ENCODE measurements around the gene CST5. TPM values are rescaled to one million over a fixed set of nuclear protein-coding genes. Genes with fewer than 3 reads are reported as not detected.
"Not testable (repeated sequence)": the region's sequence is repeated elsewhere in the genome, so short reads cannot be mapped to it uniquely, and the experiment has no call there.

Gene CST5
- total RNA-seq, 2 donors from 2014 or later = not detected

- Mint-ChIP-seq H3K36me3 (no peaks in the 10 kb centered on the region), H3K27ac (peak overlapping the region in 1 of 2 donors; percentile 80), H3K9me3 (no peaks in the 10 kb centered on the region)
- no peak for DNase-seq (ENCODE audit: low spot score in 2 of 2)
- ATAC-seq = peak; percentile 78 to 82
Observed at GRCh38 chr20:23873370-23874015, 6.1 kb downstream of the CST5 start.

- DNase-seq (ENCODE audit: low spot score in 2 of 2) (no peak), ATAC-seq (no peak)
- no peak overlapping the region for H3K27ac Mint-ChIP-seq
- H3K36me3 Mint-ChIP-seq = no peaks in the 10 kb centered on the region
- H3K9me3 Mint-ChIP-seq = no peaks in the 10 kb centered on the region
Observed at GRCh38 chr20:23872065-23872464, 7.5 kb downstream of the CST5 start.

GRCh38 chr20:23870461-23870860 is 9.1 kb downstream of the CST5 start:
- Mint-ChIP-seq H3K27ac (no peak overlapping the region), H3K36me3 (no peaks in the 10 kb centered on the region), H3K9me3 (no peaks in the 10 kb centered on the region)
- ATAC-seq (no peak), DNase-seq (ENCODE audit: low spot score in 2 of 2) (no peak)

- no peak for ATAC-seq
- H3K27ac Mint-ChIP-seq = no peak overlapping the region
- H3K36me3 Mint-ChIP-seq = no peaks in the 10 kb centered on the region
- H3K9me3 Mint-ChIP-seq = no peaks in the 10 kb centered on the region
- DNase-seq (ENCODE audit: low spot score in 2 of 2) = no peak
Observed at GRCh38 chr20:23869520-23869919, 10.0 kb downstream of the CST5 start.

GRCh38 chr20:23868321-23868720 is 11.2 kb downstream of the CST5 start:
- no peaks in the 10 kb centered on the region for H3K36me3 Mint-ChIP-seq
- ATAC-seq (no peak), DNase-seq (ENCODE audit: low spot score in 2 of 2) (no peak)
- no peak overlapping the region for H3K27ac Mint-ChIP-seq
- no peaks in the 10 kb centered on the region for H3K9me3 Mint-ChIP-seq

- no peak overlapping the region for H3K27ac Mint-ChIP-seq
- DNase-seq (ENCODE audit: low spot score in 2 of 2) (no peak), ATAC-seq (no peak)
- H3K36me3 Mint-ChIP-seq = no peaks in the 10 kb centered on the region
- H3K9me3 Mint-ChIP-seq = no peaks in the 10 kb centered on the region
Observed at GRCh38 chr20:23867152-23867776, 12.3 kb downstream of the CST5 start.

GRCh38 chr20:23860771-23861170 is 18.8 kb downstream of the CST5 start:
- not testable (repeated sequence) for H3K9me3 Mint-ChIP-seq; DNase-seq (ENCODE audit: low spot score in 2 of 2); H3K27ac Mint-ChIP-seq; ATAC-seq; H3K36me3 Mint-ChIP-seq

- no peaks in the 10 kb centered on the region for H3K36me3 Mint-ChIP-seq
- DNase-seq (ENCODE audit: low spot score in 2 of 2) (no peak), ATAC-seq (no peak)
- no peaks in the 10 kb centered on the region for H3K9me3 Mint-ChIP-seq
- H3K27ac Mint-ChIP-seq = no peak overlapping the region
Observed at GRCh38 chr20:23857962-23858595, 21.5 kb downstream of the CST5 start.

- no peaks in the 10 kb centered on the region for H3K36me3 Mint-ChIP-seq
- no peaks in the 10 kb centered on the region for H3K9me3 Mint-ChIP-seq
- DNase-seq (ENCODE audit: low spot score in 2 of 2) (no peak), ATAC-seq (no peak)
- H3K27ac Mint-ChIP-seq = no peak overlapping the region
Observed at GRCh38 chr20:23856736-23857135, 22.8 kb downstream of the CST5 start.

- ATAC-seq = no peak
- Mint-ChIP-seq H3K9me3 (no peaks in the 10 kb centered on the region), H3K27ac (no peak overlapping the region), H3K36me3 (no peaks in the 10 kb centered on the region)
- no peak for DNase-seq (ENCODE audit: low spot score in 2 of 2)
Observed at GRCh38 chr20:23856226-23856625, 23.3 kb downstream of the CST5 start.

GRCh38 chr20:23841693-23842092 is 37.9 kb downstream of the CST5 start:
- no peaks in the 10 kb centered on the region for H3K36me3 Mint-ChIP-seq
- DNase-seq (ENCODE audit: low spot score in 2 of 2) = no peak
- ATAC-seq = no peak
- peaks cover 2 to 4% of the 10 kb centered on the region in 2 donors for H3K9me3 Mint-ChIP-seq
- no peak overlapping the region for H3K27ac Mint-ChIP-seq

GRCh38 chr20:23835716-23836115 is 43.8 kb downstream of the CST5 start:
- no peak overlapping the region for H3K27ac Mint-ChIP-seq
- H3K36me3 Mint-ChIP-seq = no peaks in the 10 kb centered on the region
- DNase-seq (ENCODE audit: low spot score in 2 of 2) = no peak
- ATAC-seq = no peak
- peaks cover 0 to 4% of the 10 kb centered on the region in 2 donors for H3K9me3 Mint-ChIP-seq

GRCh38 chr20:23832775-23833513 is 46.6 kb downstream of the CST5 start:
- no peak for DNase-seq (ENCODE audit: low spot score in 2 of 2)
- no peak overlapping the region for H3K27ac Mint-ChIP-seq
- H3K36me3 Mint-ChIP-seq = no peaks in the 10 kb centered on the region
- peaks cover 0 to 4% of the 10 kb centered on the region in 2 donors for H3K9me3 Mint-ChIP-seq
- ATAC-seq = no peak

- peak in 1 of 2 donors; percentile 76 for ATAC-seq
- not testable (repeated sequence) for DNase-seq (ENCODE audit: low spot score in 2 of 2)
Observed at GRCh38 chr20:23831961-23832360, 47.6 kb downstream of the CST5 start.

GRCh38 chr20:23826541-23827021 is 53.0 kb downstream of the CST5 start, which contains the start of gene CST2:
TSS of gene CST2 (minus strand) at chr20:23826729. CDS start at chr20:23826660, 69 bp downstream.
- ATAC-seq = no peak
- Mint-ChIP-seq H3K9me3 (no peaks in the 10 kb centered on the region), H3K36me3 (no peaks in the 10 kb centered on the region), H3K27ac (peak within 1 kb of the TSS in 1 of 2 donors; percentile 25)
- DNase-seq (ENCODE audit: low spot score in 2 of 2) = no peak

More at GRCh38 chr20:23831961-23832360, 47.6 kb downstream of the CST5 start:
- not testable (repeated sequence) for H3K36me3 Mint-ChIP-seq, H3K9me3 Mint-ChIP-seq, H3K27ac Mint-ChIP-seq

All from activated naive CD4-positive, alpha-beta T cell treated with anti-CD3 and anti-CD28 coated beads, Interleukin-2, amount 50 U/mL, for 72 hours (primary cell).